Fibroblast of mammary gland (primary cell): ENCODE results near the gene KCNV2.
"Not testable (repeated sequence)": the region's sequence is repeated elsewhere in the genome, so short reads cannot be mapped to it uniquely, and the experiment has no call there.

ENCODE experiments used
- DNase-seq: peaks from one replicate; pipeline ENCODE4 v3.0.0-alpha.2; 2010; ENCODE audit warnings: low read depth
- H3K4me3 ChIP-seq: 2 replicates; pipeline ENCODE4 v1.5.1; 2011; ENCODE audit warnings: low read depth, mild to moderate bottlenecking, low read length, moderate library complexity; ENCODE audit not compliant: control insufficient read depth
- TF ChIP-seq, protein P1 (sequence below): conservative IDR thresholded peaks from 2 replicates; pipeline ENCODE4 v1.5.1; 2011; ENCODE audit warnings: low read depth, low read length, inconsistent platforms; ENCODE audit not compliant: control insufficient read depth, insufficient read depth

Gene KCNV2

DNA sequence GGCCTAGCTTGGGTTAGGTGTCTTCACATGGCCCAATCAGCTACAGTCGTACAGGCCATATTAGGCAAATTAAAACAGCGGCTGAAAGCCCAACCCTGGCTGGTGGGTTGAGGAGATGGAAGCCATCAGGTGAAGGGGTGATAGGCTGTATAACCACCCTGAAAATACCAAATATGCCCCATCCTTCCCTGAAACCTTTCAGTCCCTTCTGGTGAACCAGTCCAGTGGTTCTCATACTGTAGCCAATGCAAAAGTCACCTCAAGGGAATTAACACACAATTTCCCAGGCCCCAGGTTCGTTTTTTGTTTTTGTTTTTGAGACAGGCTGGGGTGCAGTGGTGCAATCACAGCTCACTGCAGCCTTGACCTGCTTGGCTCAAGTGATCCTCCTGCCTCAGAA lies 19.8 kb upstream of the KCNV2 start:
- no peak overlapping the region for H3K4me3 ChIP-seq
- TF ChIP-seq, protein P1, sequence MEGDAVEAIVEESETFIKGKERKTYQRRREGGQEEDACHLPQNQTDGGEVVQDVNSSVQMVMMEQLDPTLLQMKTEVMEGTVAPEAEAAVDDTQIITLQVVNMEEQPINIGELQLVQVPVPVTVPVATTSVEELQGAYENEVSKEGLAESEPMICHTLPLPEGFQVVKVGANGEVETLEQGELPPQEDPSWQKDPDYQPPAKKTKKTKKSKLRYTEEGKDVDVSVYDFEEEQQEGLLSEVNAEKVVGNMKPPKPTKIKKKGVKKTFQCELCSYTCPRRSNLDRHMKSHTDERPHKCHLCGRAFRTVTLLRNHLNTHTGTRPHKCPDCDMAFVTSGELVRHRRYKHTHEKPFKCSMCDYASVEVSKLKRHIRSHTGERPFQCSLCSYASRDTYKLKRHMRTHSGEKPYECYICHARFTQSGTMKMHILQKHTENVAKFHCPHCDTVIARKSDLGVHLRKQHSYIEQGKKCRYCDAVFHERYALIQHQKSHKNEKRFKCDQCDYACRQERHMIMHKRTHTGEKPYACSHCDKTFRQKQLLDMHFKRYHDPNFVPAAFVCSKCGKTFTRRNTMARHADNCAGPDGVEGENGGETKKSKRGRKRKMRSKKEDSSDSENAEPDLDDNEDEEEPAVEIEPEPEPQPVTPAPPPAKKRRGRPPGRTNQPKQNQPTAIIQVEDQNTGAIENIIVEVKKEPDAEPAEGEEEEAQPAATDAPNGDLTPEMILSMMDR = no peak

DNA sequence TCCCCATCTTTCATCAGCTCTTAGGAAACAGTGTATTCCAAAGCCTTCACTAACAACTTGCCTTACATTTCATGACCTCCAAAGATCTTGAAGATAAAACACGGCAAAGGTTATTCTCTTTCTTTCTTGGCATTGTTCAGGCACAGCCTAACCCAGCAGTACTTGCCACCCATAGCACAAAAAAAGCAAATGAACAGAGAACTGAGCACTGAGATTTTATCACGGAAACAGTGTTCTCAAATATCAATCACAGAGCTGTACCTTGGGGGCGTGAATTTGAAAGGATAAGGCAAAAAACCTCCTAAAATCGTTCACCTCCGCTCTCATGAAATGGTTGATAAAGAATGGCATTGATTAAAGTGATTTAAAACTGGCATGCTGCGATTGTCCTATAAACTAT lies 16.9 kb upstream of the KCNV2 start:
- DNase-seq = no peak
- H3K4me3 ChIP-seq = no peak overlapping the region
- TF ChIP-seq, protein P1 = no peak

More for the DNA sequence above, 19.8 kb upstream of the KCNV2 start:
- DNase-seq = no peak

DNA sequence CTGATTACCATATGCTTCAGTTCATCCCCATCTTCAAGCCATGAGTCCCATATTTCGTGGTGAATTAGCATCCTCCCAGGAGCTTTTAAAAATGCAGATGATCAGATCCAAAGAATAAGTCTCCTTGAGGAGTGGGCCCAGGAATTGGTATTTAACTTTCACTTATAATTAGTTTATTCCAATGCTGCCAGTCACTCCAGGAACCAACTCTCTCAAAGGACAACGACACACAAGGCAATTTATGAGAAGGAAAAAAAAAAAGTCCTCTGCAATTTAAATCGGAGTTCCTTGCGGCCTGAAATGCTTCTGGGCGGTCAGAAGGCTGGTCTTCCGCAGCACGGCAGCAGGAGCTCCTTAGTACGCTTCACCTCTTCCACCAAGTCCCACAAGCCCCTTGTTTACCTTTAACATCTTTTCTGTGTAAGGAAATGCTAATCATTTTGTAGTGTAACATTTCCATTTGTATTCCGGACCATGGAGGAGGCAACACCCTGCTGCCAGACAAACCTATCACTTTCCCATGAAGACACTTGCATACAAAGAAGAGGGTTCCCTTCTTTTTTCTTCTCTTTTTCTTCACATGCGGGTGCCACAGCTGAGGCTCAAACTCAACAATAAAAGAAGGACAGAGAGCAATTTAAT lies 16.3 kb upstream of the KCNV2 start:
- DNase-seq = no peak
- no peak overlapping the region for H3K4me3 ChIP-seq
- TF ChIP-seq, protein P1 = no peak

DNA sequence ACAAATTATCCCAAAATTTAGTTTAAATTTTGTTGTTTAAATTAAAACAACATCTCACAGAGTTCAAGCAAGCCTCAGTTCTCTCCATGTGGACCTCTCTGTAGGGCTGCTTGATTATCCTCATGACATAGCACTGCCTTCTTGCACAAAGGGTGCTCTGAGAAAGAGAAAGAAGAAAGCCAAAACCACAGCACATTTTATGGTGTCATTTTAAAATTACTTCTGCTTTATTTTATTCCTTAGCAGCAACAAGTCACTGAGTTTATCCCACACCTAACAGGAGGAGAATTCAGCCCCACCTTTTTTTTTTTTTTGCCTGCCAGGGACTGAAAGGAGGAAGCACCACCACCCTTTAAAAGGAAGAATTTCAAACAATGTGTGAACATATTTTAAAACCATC lies 12.8 kb upstream of the KCNV2 start:
- no peak overlapping the region for H3K4me3 ChIP-seq
- DNase-seq = no peak
- TF ChIP-seq, protein P1 = no peak

DNA sequence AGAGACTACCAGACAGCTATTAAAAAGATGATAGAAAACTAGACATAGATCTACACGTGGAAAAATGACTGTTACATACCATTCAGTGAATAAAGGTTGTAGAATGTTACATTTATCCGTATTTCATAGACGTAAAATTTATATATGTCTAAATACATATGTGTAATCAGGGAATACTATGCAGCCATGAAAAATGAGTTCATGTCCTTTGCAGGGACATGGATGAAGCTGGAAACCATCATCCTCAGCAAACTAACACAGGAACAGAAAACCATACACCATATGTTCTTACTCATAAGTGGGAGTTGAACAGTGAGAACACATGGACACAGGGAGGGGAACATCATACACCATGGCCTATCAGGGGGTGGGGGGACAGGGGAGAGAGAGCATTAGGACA lies 10.1 kb upstream of the KCNV2 start:
- H3K4me3 ChIP-seq, DNase-seq: not testable (repeated sequence)

DNA sequence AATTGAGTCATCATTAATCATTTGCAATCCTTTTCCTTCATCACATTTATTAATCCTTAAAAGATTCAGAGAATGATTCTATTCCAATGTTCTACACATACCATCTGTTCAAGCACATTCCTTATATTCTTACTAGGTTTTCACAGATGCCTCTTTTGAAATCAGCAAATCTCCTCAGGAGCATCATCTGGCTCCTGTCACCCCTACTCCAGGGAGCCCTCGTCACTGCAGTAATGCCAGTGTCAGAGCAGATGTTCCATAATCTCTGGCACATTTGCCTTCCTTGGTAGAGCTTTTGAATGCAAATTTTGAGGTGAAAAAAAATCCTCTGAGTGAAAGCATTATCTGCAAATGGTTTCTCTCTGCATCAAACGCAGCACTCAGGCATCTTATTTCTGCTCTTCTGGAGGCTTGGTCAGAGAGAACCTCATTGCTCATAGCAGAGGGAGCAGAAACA lies 7.6 kb upstream of the KCNV2 start:
- TF ChIP-seq, protein P1 = no peak
- H3K4me3 ChIP-seq = no peak overlapping the region
- no peak for DNase-seq

DNA sequence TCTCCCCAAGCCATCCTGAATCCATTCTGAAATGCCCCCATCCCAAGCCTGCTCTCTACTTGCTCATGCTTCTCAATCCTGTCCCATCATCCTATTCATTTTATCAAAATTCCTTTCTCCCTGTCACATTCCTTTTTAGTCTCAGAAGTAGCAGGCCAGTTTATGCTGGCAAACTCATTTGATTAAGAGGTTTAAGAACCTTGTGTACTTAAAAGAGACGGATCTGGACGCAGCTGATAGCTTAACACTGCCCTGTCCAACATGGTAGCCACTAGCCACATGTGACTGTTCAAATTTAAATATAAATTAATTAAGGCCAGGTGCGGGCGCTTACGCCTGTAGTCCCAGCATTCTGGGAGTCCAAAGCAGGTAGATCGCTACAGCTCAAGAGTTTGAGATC lies 5.6 kb upstream of the KCNV2 start:
- DNase-seq = no peak
- TF ChIP-seq, protein P1 = no peak
- no peak overlapping the region for H3K4me3 ChIP-seq
